Trophoblast cell (in vitro differentiated cells and primary cell): ENCODE measurements around the gene MPV17.
A peak's percentile ranks its signal among the peaks of the same experiment; 100 is the strongest.
"Not testable (repeated sequence)": the region's sequence is repeated elsewhere in the genome, so short reads cannot be mapped to it uniquely, and the experiment has no call there.

Experiments
- DNase-seq, 2 donors: peaks; one replicate each; pipeline ENCODE4 v3.0.0-alpha.2; 2016
- H2AFZ ChIP-seq: 2 replicates; pipeline ENCODE4 v1.6.1; 2013; ENCODE audit warnings: low read length, moderate library complexity, mild to moderate bottlenecking; ENCODE audit not compliant: insufficient read depth, poor library complexity
- H2AK5ac ChIP-seq: 2 replicates; pipeline ENCODE4 v1.6.1; 2013; ENCODE audit warnings: mild to moderate bottlenecking, low read length
- H2BK120ac ChIP-seq: 2 replicates; pipeline ENCODE4 v1.6.1; 2013; ENCODE audit warnings: low read length, mild to moderate bottlenecking, moderate library complexity; ENCODE audit not compliant: insufficient read depth, poor library complexity
- H2BK12ac ChIP-seq: 2 replicates; pipeline ENCODE4 v1.6.1; 2013; ENCODE audit warnings: mild to moderate bottlenecking, low read length, moderate library complexity
- H2BK5ac ChIP-seq: 2 replicates; pipeline ENCODE4 v1.6.1; 2013; ENCODE audit warnings: low read length, low read depth, moderate library complexity, mild to moderate bottlenecking; ENCODE audit not compliant: poor library complexity
- H3K14ac ChIP-seq: 2 replicates; pipeline ENCODE4 v1.6.1; 2013; ENCODE audit warnings: mild to moderate bottlenecking, low read length
- H3K18ac ChIP-seq: 2 replicates; pipeline ENCODE4 v1.6.1; 2013; ENCODE audit warnings: mild to moderate bottlenecking, low read length
- H3K23ac ChIP-seq: 2 replicates; pipeline ENCODE4 v1.6.1; 2013; ENCODE audit warnings: low read length
- H3K27ac ChIP-seq: 2 replicates; pipeline ENCODE4 v1.5.1; 2013; ENCODE audit warnings: low read depth, mild to moderate bottlenecking, inconsistent platforms, low read length, moderate library complexity
- H3K27me3 ChIP-seq: 2 replicates; pipeline ENCODE4 v1.6.1; 2013; ENCODE audit warnings: inconsistent platforms, mild to moderate bottlenecking, low read length, moderate library complexity; ENCODE audit not compliant: insufficient read depth
- H3K36me3 ChIP-seq, 2 experiments: 1 replicate in 1 of 2; 2 replicates in 1 of 2; pipeline ENCODE4 v1.6.1; 2013; ENCODE audit warnings: low read length in 2 of 2, mild to moderate bottlenecking in 2 of 2, moderate library complexity in 1 of 2; ENCODE audit not compliant: insufficient read depth in 2 of 2, control insufficient read depth in 1 of 2
- H3K4ac ChIP-seq: 2 replicates; pipeline ENCODE4 v1.6.1; 2013; ENCODE audit warnings: low read depth, mild to moderate bottlenecking, low read length, moderate library complexity
- H3K4me1 ChIP-seq, 2 experiments: 1 replicate in 1 of 2; 2 replicates in 1 of 2; pipeline ENCODE4 v1.6.1; 2013; ENCODE audit warnings: low read length in 2 of 2, mild to moderate bottlenecking in 2 of 2, moderate library complexity in 1 of 2; ENCODE audit not compliant: insufficient read depth in 2 of 2, control insufficient read depth in 1 of 2
- H3K4me2 ChIP-seq: 2 replicates; pipeline ENCODE4 v1.6.1; 2013; ENCODE audit warnings: inconsistent platforms, mild to moderate bottlenecking, low read length, moderate library complexity
- H3K4me3 ChIP-seq: 2 replicates; pipeline ENCODE4 v1.5.1; 2013; ENCODE audit warnings: mild to moderate bottlenecking, low read depth, low read length, inconsistent platforms
- H3K79me1 ChIP-seq: one replicate; pipeline ENCODE4 v1.6.1; 2013; ENCODE audit warnings: low read length
- H3K79me2 ChIP-seq: 2 replicates; pipeline ENCODE4 v1.6.1; 2013; ENCODE audit warnings: low read length, mild to moderate bottlenecking; ENCODE audit not compliant: control insufficient read depth, insufficient read depth, poor library complexity
- H3K9ac ChIP-seq: 2 replicates; pipeline ENCODE4 v1.6.1; 2013; ENCODE audit warnings: mild to moderate bottlenecking, low read length
- H3K9me3 ChIP-seq: 2 replicates; pipeline ENCODE4 v1.6.1; 2013; ENCODE audit warnings: low read depth, mild to moderate bottlenecking, control low read depth, inconsistent platforms, low read length; ENCODE audit not compliant: insufficient read depth
- H4K12ac ChIP-seq: 2 replicates; pipeline ENCODE4 v1.6.1; 2013; ENCODE audit warnings: low read depth, mild to moderate bottlenecking, low read length, moderate library complexity
- H4K8ac ChIP-seq: 2 replicates; pipeline ENCODE4 v1.6.1; 2013; ENCODE audit warnings: low read depth, mild to moderate bottlenecking, low read length, moderate library complexity
- H4K91ac ChIP-seq: one replicate; pipeline ENCODE4 v1.6.1; 2013; ENCODE audit warnings: low read depth, mild to moderate bottlenecking, low read length, moderate library complexity
- WGBS: extraction: QIAGEN DNeasy Blood & Tissue Kit; methylation state at CpG from one replicate; pipeline ENCODE4 v1.1.7; 2013; ENCODE audit warnings: missing lambda C conversion rate; ENCODE audit not compliant: insufficient read length, insufficient coverage; ENCODE audit errors: extremely low coverage; 5-methylcytosine and 5-hydroxymethylcytosine counted together

MPV17 gene

DNA sequence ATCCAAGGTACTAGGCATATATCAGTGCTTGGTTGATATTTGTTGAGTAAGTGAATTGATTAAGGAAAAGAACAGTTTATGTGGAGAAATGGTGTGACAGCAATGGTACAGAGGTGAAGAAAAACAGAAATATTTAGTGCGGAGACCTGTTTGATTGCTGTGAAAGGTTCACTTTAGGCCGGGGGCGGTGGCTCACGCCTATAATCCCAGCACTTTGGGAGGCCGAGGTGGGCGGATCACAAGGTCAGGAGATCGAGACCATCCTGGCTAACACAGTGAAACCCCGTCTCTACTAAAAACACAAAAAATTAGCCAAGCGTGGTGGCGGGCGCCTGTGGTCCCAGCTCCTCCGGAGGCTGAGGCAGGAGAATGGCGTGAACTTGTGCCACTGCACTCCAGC, 54.6 kb downstream of the MPV17 start:
- H4K91ac ChIP-seq, H4K12ac ChIP-seq, H2BK120ac ChIP-seq, H3K4ac ChIP-seq, H3K4me1 ChIP-seq, H3K9me3 ChIP-seq, H2AFZ ChIP-seq, H3K14ac ChIP-seq, H3K36me3 ChIP-seq, H3K79me2 ChIP-seq, H2BK12ac ChIP-seq, H2AK5ac ChIP-seq, H3K79me1 ChIP-seq, H3K4me3 ChIP-seq, H3K18ac ChIP-seq, H3K4me2 ChIP-seq, H3K27ac ChIP-seq, H4K8ac ChIP-seq, H2BK5ac ChIP-seq, DNase-seq, H3K9ac ChIP-seq, H3K23ac ChIP-seq: not testable (repeated sequence)
- H3K27me3 ChIP-seq: peaks cover 29% of the 10 kb centered on the region
- no CpG with 5 or more reads among the region's 13 CpGs for WGBS

DNA sequence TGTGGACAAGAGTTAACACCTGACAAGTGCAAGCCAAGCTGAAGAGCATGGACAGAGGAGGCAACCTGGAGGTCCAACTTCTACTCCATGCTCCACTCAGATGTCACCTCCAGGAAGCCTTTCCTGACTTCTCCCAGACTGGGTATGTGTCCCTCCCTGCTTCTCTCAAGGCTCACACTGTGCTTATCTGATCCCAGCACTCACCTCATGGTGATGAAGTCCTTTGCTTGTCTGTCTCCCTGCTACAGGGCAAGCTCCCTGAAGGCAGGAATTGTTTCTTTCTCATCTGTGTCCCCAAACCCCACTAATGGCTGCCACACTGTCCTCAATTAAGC, 57.4 kb downstream of the MPV17 start:
- no peak overlapping the region for H2BK5ac ChIP-seq
- no peak overlapping the region for H4K8ac ChIP-seq
- H3K18ac ChIP-seq: no peak overlapping the region
- no peak overlapping the region for H4K12ac ChIP-seq
- H2AFZ ChIP-seq: no peak overlapping the region
- no peak overlapping the region for H3K14ac ChIP-seq
- H3K23ac ChIP-seq: no peak overlapping the region
- H3K4me3 ChIP-seq: no peak overlapping the region
- no peak overlapping the region for H3K9ac ChIP-seq
- peaks cover 57% of the 10 kb centered on the region for H3K27me3 ChIP-seq
- H2AK5ac ChIP-seq: no peak overlapping the region
- H3K4me1 ChIP-seq: peaks cover 8 to 17% of the 10 kb centered on the region in 2 experiments
- H4K91ac ChIP-seq: no peak overlapping the region
- H2BK120ac ChIP-seq: no peak overlapping the region
- no peaks in the 10 kb centered on the region for H3K79me2 ChIP-seq
- peaks cover 11% of the 10 kb centered on the region for H3K9me3 ChIP-seq
- H2BK12ac ChIP-seq: no peak overlapping the region
- no peaks in the 10 kb centered on the region for H3K36me3 ChIP-seq
- H3K27ac ChIP-seq: no peak overlapping the region
- H3K79me1 ChIP-seq: no peaks in the 10 kb centered on the region
- H3K4ac ChIP-seq: no peak overlapping the region
- no peak overlapping the region for H3K4me2 ChIP-seq
- no peak for DNase-seq

DNA sequence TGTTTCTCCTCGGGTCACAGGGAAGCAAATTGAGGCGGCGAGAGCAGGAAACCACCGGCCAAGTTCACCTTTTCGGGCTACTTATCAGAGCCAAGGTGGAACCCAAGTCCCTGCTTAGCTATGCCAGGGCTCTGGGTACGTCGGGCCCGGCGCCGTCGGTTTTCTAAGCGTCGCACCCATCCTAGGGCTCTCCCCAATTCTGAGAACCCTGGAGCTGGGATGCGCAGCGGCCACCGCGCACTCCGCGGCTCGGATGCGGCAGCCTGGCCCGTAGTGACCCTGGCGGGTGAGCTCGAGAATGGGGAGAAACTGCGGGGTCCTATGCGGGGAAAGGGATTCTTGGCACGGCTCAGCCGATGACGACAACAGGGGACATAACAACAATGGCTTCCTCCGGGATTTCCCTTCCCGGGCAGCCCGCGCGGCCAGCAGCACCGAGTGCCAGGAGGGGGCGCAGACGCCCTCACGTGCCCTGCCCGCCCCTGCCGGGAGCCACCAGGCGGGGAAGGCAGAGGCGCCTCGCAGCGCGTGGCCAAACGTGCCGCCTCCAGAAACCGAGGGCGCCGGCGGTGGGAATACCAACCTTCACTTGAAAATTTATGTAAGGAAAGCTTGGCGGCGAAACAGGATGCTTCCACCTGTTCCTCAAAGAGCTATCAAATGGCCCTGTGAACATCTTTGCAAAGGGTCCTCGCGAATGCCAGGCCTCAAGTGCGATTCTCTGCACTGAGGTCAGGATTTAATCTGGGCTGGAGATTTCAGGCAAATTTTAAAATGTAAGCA, 58.0 kb downstream of the MPV17 start:
- no CpG with 5 or more reads among the region's 56 CpGs for WGBS
- H3K9me3 ChIP-seq: peaks cover 11% of the 10 kb centered on the region
- H3K4ac ChIP-seq: no peak overlapping the region
- no peak overlapping the region for H2BK120ac ChIP-seq
- no peak overlapping the region for H2BK5ac ChIP-seq
- H3K9ac ChIP-seq: no peak overlapping the region
- DNase-seq: peak; percentile 21 to 60
- H4K91ac ChIP-seq: no peak overlapping the region
- H3K79me1 ChIP-seq: no peaks in the 10 kb centered on the region
- no peak overlapping the region for H2AFZ ChIP-seq
- H3K27ac ChIP-seq: no peak overlapping the region
- H3K36me3 ChIP-seq: no peaks in the 10 kb centered on the region
- H4K8ac ChIP-seq: no peak overlapping the region
- peak overlapping the region; percentile 20 for H3K4me3 ChIP-seq
- H3K14ac ChIP-seq: no peak overlapping the region
- no peak overlapping the region for H3K23ac ChIP-seq
- peaks cover 8 to 17% of the 10 kb centered on the region in 2 experiments for H3K4me1 ChIP-seq
- peak overlapping the region; percentile 71 for H3K4me2 ChIP-seq
- no peak overlapping the region for H4K12ac ChIP-seq
- H2BK12ac ChIP-seq: no peak overlapping the region
- no peak overlapping the region for H2AK5ac ChIP-seq
- no peak overlapping the region for H3K18ac ChIP-seq
- H3K27me3 ChIP-seq: peaks cover 62% of the 10 kb centered on the region
- no peaks in the 10 kb centered on the region for H3K79me2 ChIP-seq

DNA sequence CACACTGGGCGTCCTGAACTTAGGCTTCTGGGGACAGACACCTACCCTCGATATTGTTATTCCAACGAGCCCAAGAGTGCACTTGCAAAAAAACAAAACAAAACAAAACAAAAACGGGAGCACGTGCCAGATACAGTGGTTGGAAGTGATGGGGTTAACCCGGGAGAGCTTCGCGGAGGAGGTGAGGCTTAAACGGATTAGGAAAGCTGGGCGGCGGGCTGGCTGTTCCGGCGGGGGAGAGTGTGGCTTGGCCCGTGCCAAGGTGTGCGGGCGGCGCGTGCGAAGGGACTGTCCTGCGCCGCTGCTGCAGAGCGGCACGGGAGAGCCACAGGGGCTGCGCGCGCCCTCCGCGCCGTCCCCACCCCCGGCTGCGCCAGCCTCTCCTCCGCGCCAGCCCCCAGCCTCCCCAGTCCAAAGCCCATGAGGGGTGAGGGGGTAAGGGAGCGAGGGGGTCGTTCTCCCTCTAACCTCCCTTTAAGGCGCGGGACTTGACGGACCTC, 58.6 kb downstream of the MPV17 start:
- H3K18ac ChIP-seq: no peak overlapping the region
- H3K4me2 ChIP-seq: peak overlapping the region; percentile 71
- H2BK5ac ChIP-seq: no peak overlapping the region
- DNase-seq: peak in 1 of 2 donors; percentile 9
- no peaks in the 10 kb centered on the region for H3K79me1 ChIP-seq
- H2AFZ ChIP-seq: no peak overlapping the region
- no peaks in the 10 kb centered on the region for H3K79me2 ChIP-seq
- H3K4me3 ChIP-seq: no peak overlapping the region
- H3K27ac ChIP-seq: no peak overlapping the region
- H2BK120ac ChIP-seq: no peak overlapping the region
- peaks cover 8 to 17% of the 10 kb centered on the region in 2 experiments for H3K4me1 ChIP-seq
- no CpG with 5 or more reads among the region's 38 CpGs for WGBS
- no peak overlapping the region for H3K23ac ChIP-seq
- H3K9ac ChIP-seq: no peak overlapping the region
- H4K8ac ChIP-seq: no peak overlapping the region
- H4K12ac ChIP-seq: no peak overlapping the region
- H3K4ac ChIP-seq: no peak overlapping the region
- no peak overlapping the region for H3K14ac ChIP-seq
- no peak overlapping the region for H4K91ac ChIP-seq
- peaks cover 63% of the 10 kb centered on the region for H3K27me3 ChIP-seq
- no peak overlapping the region for H2BK12ac ChIP-seq
- no peak overlapping the region for H2AK5ac ChIP-seq
- peaks cover 11% of the 10 kb centered on the region for H3K9me3 ChIP-seq
- no peaks in the 10 kb centered on the region for H3K36me3 ChIP-seq
